ENCODE results near the gene RHOA. TPM values are rescaled to one million over a fixed set of nuclear protein-coding genes. Genes with fewer than 3 reads are reported as not detected.

The RHOA gene
- total and polyA plus RNA-seq, 2 of the 8 experiments (the other 6 are each of a cell fraction or from before 2014, with no cell fraction given), result 176 to 397 TPM

GRCh38 chr3:49414753-49415152 lies 3.0 kb upstream of the RHOA start (continued):
- TF ChIP-seq ASH2L (IDR thresholded peaks at IDR 0.05; ENCODE audit: low read length) (no peak), CHD2 (IDR thresholded peaks at IDR 0.05; ENCODE audit: low read length) (no peak), CTCF (IDR thresholded peaks at IDR 0.05; ENCODE audit: control extremely low read depth in 1 of 3, insufficient read depth in 1 of 3, low read depth in 1 of 3, low read length in 3 of 3) (no peak)
